Omental fat pad (tissue), 4 donors: ENCODE results near the gene RAET1E. TPM values are rescaled to one million over a fixed set of nuclear protein-coding genes. Genes with fewer than 3 reads are reported as not detected.
"Not testable (repeated sequence)": the region's sequence is repeated elsewhere in the genome, so short reads cannot be mapped to it uniquely, and the experiment has no call there.

Experiments used
- ATAC-seq: fragments of 150-250 bp; one replicate; pipeline ENCODE4 v1.9.1; 2016; ENCODE audit warnings: mild to moderate bottlenecking, moderate library complexity; ENCODE audit not compliant: low FRiP score
- DNase-seq: peaks from one replicate; pipeline ENCODE4 v3.0.0-alpha.2; 2019; ENCODE audit warnings: low spot score
- total RNA-seq, 4 donors: library from RNA; depleted of rRNA; stranded (reverse); fragments of >200 nt; gene quantifications; one replicate each; pipeline ENCODE4 v1.1.0, GENCODE V29; 2016
- TF ChIP-seq, protein P1 (sequence below), 3 donors: fragments of 450-650 bp; IDR thresholded peaks; one replicate each; pipeline ENCODE4 v1.5.1; 2016 to 2017; ENCODE audit warnings: antibody characterized with exemption in 3 of 3, mild to moderate bottlenecking in 3 of 3, moderate library complexity in 2 of 3

The RAET1E gene
- total RNA-seq, 4 donors from 2014 or later = 1.4 to 17.5 (median 2.7) TPM

DNA sequence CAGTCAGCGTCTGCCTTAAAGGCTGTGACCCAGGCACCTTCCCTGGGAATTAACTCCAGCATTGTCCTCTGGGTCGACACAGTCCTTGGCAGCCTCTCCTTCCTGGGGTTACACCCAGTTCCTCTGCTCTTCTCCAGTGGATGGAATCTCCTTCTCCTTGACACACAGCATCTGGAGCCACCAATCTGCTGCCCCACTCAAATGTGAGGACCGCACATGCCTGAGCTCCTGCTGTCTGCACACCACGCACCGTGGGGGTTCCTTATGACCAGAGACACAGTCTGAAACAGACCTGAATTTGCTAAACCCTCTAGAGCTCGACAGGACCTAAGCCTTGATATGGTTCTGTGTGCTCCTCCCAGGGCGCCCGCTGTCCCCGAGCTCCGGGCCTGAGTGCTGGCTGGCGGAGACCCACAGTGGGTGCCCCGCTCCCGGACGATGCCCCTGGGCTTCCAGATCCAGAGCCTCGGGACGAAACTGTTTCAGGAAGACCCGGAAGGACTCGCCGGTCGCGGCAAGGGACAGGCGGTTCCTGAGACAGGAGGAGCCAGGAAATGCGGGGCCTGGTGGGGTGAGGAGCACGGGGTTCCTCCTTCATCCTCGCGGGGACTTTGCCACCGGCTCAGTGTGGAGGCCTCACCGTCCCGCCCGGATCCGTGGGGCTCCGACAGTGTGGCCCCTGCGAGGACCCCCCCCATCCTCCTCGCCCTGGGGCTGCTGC lies 27.5 kb upstream of the RAET1E start:
- ATAC-seq = peak; percentile 11
- TF ChIP-seq, protein P1, sequence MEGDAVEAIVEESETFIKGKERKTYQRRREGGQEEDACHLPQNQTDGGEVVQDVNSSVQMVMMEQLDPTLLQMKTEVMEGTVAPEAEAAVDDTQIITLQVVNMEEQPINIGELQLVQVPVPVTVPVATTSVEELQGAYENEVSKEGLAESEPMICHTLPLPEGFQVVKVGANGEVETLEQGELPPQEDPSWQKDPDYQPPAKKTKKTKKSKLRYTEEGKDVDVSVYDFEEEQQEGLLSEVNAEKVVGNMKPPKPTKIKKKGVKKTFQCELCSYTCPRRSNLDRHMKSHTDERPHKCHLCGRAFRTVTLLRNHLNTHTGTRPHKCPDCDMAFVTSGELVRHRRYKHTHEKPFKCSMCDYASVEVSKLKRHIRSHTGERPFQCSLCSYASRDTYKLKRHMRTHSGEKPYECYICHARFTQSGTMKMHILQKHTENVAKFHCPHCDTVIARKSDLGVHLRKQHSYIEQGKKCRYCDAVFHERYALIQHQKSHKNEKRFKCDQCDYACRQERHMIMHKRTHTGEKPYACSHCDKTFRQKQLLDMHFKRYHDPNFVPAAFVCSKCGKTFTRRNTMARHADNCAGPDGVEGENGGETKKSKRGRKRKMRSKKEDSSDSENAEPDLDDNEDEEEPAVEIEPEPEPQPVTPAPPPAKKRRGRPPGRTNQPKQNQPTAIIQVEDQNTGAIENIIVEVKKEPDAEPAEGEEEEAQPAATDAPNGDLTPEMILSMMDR (IDR thresholded peaks at IDR 0.05) = no peak
- DNase-seq = no peak

DNA sequence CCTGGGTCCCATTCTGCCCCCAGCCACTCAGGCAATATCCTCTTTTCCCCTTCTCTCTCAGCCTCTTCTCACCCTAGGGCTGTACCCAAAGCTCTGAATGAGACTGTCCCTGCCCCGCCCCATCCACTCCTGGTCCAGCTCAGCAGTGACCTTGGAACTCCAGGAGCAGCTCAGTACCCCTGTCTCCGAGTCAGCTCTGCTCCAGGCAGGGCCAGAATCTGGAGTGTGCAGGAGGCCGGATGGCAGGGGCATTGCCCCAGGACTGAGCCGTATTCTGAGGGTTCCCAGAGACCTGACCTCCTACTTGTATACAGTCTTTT lies 27.0 kb upstream of the RAET1E start:
- DNase-seq (no peak), ATAC-seq (no peak)
- TF ChIP-seq, protein P1 (IDR thresholded peaks at IDR 0.05) = no peak

DNA sequence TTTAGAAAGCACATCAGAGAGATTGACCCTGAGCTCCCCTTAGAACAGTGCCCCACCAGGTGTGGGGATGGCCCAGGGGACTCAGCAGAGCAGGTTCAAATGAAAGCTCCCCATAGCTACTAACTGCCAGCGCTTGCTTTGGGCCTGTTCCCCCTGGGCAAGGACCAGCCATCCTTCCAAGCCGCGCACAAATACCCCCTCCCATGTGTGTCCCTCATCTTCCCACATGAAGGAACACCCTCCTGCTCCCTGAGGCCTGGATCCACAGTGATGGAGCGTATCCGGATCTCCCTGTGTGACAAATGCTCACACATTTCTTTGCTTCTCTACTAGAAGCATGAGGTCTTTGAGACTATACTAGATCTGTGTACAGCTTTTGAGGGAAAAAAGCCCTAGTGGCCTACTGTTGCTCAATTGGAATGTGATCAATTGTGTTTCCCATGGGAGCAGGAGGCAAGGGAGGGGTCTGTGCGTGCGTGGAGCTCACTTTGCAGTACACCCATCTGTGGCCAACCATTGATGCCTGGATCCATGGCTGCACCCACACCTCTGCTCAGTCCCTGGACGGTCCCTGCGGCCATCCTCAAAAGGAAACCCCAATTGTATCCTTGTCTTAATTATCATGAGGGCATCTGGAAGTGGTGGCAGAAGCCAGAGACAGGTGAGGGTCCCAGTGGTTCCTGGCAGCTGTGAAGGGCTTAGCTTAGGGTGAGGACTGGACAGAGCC lies 26.5 kb upstream of the RAET1E start:
- TF ChIP-seq, protein P1 (IDR thresholded peaks at IDR 0.05) = no peak
- DNase-seq = no peak
- ATAC-seq = no peak

DNA sequence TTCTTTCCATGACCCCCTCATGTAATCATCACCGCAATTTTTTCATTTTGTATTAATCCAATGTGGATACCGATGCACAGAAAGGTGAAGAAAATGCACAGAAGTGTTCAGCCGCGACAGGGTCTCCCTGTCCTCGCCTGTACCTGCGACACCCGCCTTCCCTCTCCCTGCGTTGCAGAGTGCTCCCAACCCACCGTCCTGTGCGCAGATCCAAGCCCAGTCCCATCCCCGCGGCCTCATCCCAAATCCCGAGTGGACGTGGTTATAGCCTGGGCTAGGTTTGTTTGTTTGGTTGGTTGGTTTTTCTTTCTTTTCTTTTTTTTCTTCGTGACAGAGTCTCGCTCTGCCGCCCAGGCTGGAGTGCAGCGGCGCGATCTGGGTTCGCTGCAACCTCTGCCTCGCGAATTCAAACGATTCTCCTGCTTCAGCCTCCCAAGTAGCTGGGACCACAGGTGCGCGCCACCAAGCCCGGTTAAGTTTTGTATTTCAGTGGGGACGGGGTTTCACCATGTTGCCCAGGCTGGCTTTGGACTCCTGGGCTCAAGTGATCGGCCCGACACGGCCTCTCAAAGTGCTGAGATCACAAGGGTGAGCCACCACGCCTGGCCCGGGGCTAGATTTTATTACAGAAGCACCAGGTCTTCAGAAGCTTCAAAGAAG lies 25.5 kb upstream of the RAET1E start:
- no peak for ATAC-seq
- DNase-seq = no peak

DNA sequence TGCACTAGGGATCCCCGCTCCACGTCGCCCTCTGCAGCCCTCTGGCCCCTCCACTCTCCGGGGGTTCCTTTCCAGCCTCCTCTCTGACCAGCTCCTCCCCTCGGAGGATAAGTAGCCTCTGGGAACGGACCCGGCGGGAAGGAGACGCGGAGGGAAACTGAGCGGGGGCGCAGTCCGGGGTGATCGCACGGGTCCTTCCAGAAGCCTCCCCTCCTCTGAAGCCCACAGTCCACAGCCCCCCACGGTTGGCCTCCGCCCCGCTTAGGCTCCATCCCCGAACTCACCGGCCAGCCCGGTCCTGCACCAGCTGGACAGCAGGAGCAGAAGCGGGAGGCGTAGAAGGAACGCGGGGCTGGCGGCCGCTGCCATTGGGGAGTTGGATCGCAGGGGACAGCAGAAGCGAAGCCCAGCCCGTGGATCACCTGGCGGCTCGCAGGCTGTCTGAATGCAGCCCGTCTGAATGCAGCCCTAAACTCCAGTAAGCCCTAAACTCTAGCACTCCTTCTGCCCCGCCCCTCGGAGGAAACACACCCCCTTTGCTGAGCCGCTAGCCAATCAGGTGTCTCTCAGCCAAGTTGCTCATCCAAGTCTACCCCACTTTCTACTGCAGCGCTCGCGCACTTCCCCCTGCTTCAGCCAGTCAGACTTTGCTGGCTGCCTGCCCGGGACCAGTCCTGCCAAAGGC lies 24.9 kb upstream of the RAET1E start, which contains the start of gene RAET1G:
Gene RAET1G (minus strand): TSS at position 480 of the 685 bp plus-strand sequence. CDS start 111 bp downstream, at position 369.
- ATAC-seq = peak; percentile 94
- peak; percentile 87 for DNase-seq
- TF ChIP-seq, protein P1 (IDR thresholded peaks at IDR 0.05) = no peak

More for the DNA sequence above, 25.5 kb upstream of the RAET1E start:
- TF ChIP-seq, protein P1 (IDR thresholded peaks at IDR 0.05) = no peak

DNA sequence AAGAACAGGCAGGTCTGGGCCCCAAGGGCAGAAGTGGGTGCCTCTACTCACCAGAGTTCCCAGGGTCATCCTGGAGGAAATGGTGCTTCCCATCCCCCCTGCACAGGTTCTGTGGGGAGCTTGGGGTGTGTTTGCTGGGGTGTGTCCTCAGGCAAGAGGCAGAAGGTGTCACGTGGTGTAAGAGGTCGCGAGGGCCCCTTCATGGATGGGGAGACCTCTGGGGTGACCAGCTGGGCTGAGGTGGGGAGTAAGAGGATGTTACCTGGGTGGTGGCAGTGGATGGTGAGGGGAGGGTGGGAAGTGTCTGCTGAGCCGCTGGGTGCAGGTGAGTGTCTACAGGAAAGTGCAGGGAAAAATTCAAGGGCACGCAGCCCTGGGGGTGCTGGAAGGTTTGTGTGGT lies 24.2 kb upstream of the RAET1E start:
- not testable (repeated sequence) for ATAC-seq, DNase-seq

DNA sequence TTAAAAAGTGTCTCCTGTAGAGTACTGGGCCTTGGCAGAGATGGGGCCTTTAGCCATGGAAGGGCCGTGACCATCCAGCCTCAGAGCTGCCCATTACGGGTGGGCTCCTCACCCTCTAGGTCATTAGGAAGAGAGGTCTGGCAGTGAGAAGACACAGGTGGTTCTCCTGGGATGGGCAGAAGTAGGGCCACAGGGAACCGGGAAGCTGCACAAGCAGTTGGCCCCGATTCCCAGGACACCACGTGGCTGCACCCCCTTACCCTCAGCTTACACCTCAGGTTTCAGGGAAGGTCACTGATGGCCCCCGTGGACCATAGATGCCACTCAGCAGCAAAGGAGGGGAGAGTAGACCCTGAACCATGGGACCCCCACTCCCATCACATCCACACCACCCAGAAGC lies 23.4 kb upstream of the RAET1E start:
- DNase-seq = no peak
- TF ChIP-seq, protein P1 (IDR thresholded peaks at IDR 0.05) = no peak

More for the DNA sequence above, 23.4 kb upstream of the RAET1E start:
- ATAC-seq = no peak
